A673 (cell line): ENCODE results near the gene NR6A1.

Experiments
- EZH2 ChIP-seq: fragments of 200-600 bp; sonication (generic); IDR thresholded peaks from 2 replicates; pipeline ENCODE4 v1.6.1; 2017; ENCODE audit warnings: borderline replicate concordance, low read depth, mild to moderate bottlenecking, mixed read lengths, antibody characterized with exemption, low read length; ENCODE audit not compliant: poor library complexity, severe bottlenecking
- TF ChIP-seq, protein P1 (sequence below): fragments of 300-800, 200-600 bp; sonication (generic); conservative IDR thresholded peaks from 2 replicates; pipeline ENCODE4 v1.5.1; 2017; ENCODE audit warnings: low read depth, mild to moderate bottlenecking, antibody characterized with exemption, low read length, moderate library complexity, mixed read lengths

DNA sequence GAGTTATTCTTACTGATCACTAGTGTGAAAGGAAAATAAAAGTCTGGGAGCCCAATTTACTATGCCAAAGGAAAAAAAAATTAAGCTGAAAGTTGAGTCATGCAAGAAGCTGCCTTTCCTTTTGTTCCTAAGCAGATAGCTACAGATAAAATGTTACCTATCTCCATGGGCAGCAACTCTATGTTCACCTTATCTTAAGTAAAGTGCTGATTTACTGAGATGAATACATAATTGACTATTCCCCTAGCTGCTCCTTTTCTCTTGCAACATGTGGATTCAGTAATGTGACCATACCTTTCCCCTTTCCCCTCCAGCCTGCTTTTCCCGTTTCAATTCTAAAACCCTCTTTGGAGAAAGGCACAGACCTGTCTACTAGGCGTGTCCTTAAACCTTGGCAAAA lies 201.2 kb downstream of the NR6A1 start:
- TF ChIP-seq, protein P1, sequence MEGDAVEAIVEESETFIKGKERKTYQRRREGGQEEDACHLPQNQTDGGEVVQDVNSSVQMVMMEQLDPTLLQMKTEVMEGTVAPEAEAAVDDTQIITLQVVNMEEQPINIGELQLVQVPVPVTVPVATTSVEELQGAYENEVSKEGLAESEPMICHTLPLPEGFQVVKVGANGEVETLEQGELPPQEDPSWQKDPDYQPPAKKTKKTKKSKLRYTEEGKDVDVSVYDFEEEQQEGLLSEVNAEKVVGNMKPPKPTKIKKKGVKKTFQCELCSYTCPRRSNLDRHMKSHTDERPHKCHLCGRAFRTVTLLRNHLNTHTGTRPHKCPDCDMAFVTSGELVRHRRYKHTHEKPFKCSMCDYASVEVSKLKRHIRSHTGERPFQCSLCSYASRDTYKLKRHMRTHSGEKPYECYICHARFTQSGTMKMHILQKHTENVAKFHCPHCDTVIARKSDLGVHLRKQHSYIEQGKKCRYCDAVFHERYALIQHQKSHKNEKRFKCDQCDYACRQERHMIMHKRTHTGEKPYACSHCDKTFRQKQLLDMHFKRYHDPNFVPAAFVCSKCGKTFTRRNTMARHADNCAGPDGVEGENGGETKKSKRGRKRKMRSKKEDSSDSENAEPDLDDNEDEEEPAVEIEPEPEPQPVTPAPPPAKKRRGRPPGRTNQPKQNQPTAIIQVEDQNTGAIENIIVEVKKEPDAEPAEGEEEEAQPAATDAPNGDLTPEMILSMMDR, result no peak
- no peak for TF ChIP-seq EZH2
